Activated naive CD8-positive, alpha-beta T cell treated with anti-CD3 and anti-CD28 coated beads, Interleukin-2, amount 50 U/mL, for 16 hours (primary cell): ENCODE results near the gene GKN2.

Experiments used
- DNase-seq: peaks from one replicate; pipeline ENCODE4 v3.0.0-alpha.2; 2020; ENCODE audit warnings: low read depth, low spot score

Gene GKN2

GRCh38 chr2:68952887-68953521 is at the start of gene GKN2:
GKN2 (minus strand) TSS chr2:68952893; CDS start chr2:68952861, 32 bp downstream.
- no peak for DNase-seq

GRCh38 chr2:69001879-69002278 is 49.2 kb upstream of the GKN2 start:
- no peak for DNase-seq

- DNase-seq: no peak
Measured at GRCh38 chr2:68997401-68997800, 44.7 kb upstream of the GKN2 start.

GRCh38 chr2:68995916-68996315 is 43.2 kb upstream of the GKN2 start:
- DNase-seq: no peak

- DNase-seq: no peak
Measured at GRCh38 chr2:68994864-68995263, 42.2 kb upstream of the GKN2 start.

GRCh38 chr2:68993660-68994059 is 41.0 kb upstream of the GKN2 start:
- DNase-seq: no peak

- no peak for DNase-seq
Measured at GRCh38 chr2:68992933-68993332, 40.2 kb upstream of the GKN2 start.

GRCh38 chr2:68992341-68992740 is 39.6 kb upstream of the GKN2 start:
- no peak for DNase-seq

- DNase-seq: no peak
Measured at GRCh38 chr2:68989035-68989434, 36.3 kb upstream of the GKN2 start.

- DNase-seq: no peak
Measured at GRCh38 chr2:68987021-68987503, 34.4 kb upstream of the GKN2 start.

GRCh38 chr2:68980956-68981355 is 28.3 kb upstream of the GKN2 start:
- DNase-seq: no peak

GRCh38 chr2:68978098-68978497 is 25.4 kb upstream of the GKN2 start:
- no peak for DNase-seq

- DNase-seq: no peak
Measured at GRCh38 chr2:68977453-68977852, 24.8 kb upstream of the GKN2 start.

- no peak for DNase-seq
Measured at GRCh38 chr2:68975844-68976243, 23.2 kb upstream of the GKN2 start.

- no peak for DNase-seq
Measured at GRCh38 chr2:68974946-68975665, 22.4 kb upstream of the GKN2 start.

GRCh38 chr2:68974251-68974650 is 21.6 kb upstream of the GKN2 start, which contains the start of gene GKN1:
GKN1 (plus strand) TSS chr2:68974636; CDS start chr2:68974678, 42 bp downstream.
- no peak for DNase-seq

- DNase-seq: no peak
Measured at GRCh38 chr2:68971591-68972231, 19.0 kb upstream of the GKN2 start.

- no peak for DNase-seq
Measured at GRCh38 chr2:68970566-68971265, 18.0 kb upstream of the GKN2 start.

- DNase-seq: no peak
Measured at GRCh38 chr2:68969736-68970490, 17.2 kb upstream of the GKN2 start.

GRCh38 chr2:68968221-68968620 is 15.5 kb upstream of the GKN2 start:
- no peak for DNase-seq

GRCh38 chr2:68964282-68964681 is 11.6 kb upstream of the GKN2 start:
- no peak for DNase-seq
